ENCODE measurements around the gene MRPL28.

DNA sequence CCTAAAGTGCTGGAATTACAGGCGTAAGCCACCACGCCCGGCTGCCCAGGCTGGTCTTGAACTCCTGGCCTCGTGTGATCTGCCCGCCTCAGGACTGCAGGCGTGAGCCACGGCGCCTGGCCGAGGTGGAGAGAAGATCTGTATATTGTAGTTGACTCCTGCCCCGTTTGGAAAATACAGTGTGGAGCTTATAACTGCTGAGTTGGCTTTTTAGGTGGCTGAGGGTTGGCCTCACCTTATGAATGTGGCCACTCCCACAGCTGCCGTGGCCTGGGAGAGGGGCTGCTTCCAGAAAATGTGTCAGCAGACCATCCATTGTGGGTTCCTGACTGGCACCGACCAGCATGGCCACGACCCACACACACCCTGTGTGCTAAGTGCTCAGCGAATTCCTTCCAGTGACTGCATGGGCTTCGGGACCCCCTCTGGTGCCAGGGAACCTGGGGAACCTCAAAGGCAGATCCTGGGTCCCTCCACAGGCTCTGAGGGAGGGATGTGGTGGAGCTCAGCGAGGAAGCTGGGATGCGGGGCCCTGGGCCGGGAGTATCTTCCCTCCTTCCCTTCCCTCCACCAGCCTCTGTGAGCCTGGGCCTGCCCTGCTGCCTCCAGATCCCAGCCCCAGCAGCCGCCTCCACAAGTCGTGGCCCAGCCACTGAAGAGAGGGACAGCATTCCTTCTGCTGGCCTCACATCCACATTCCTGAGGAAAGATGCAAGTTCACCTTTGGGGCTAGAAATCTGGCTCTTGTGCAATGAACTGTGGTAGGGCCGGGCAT is 44.2 kb upstream of the MRPL28 start:
- TF ChIP-seq, protein P1, sequence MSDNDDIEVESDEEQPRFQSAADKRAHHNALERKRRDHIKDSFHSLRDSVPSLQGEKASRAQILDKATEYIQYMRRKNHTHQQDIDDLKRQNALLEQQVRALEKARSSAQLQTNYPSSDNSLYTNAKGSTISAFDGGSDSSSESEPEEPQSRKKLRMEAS (IDR thresholded peaks at IDR 0.05), result no peak
- no peak for TF ChIP-seq POLR2A (IDR thresholded peaks at IDR 0.05; ENCODE audit: borderline replicate concordance, extremely low read depth, insufficient read depth, insufficient read length)

Measured in HCT116 (cell line).